Stimulated activated CD8-positive, alpha-beta memory T cell treated with anti-CD3 and anti-CD28 coated beads, Interleukin-7, amount 100 ng/mL, for 4 hours (primary cell): ENCODE measurements around the gene NRP1.
A peak's percentile ranks its signal among the peaks of the same experiment; 100 is the strongest.

Experiments used
- DNase-seq, 2 donors: peaks; one replicate each; pipeline ENCODE4 v3.0.0-alpha.2; 2020; ENCODE audit warnings: low read depth in 2 of 2

NRP1 gene

GRCh38 chr10:33349268-33349667 is 14.8 kb upstream of the NRP1 start:
- DNase-seq = no peak

GRCh38 chr10:33347211-33347610 is 12.7 kb upstream of the NRP1 start:
- DNase-seq = no peak

GRCh38 chr10:33345236-33345635 is 10.8 kb upstream of the NRP1 start:
- DNase-seq = no peak

GRCh38 chr10:33344676-33345075 is 10.2 kb upstream of the NRP1 start:
- DNase-seq = no peak

GRCh38 chr10:33341637-33342036 is 7.2 kb upstream of the NRP1 start:
- DNase-seq = no peak

- DNase-seq = no peak
These were observed 3.0 kb upstream of the NRP1 start for GRCh38 chr10:33337326-33337957.

GRCh38 chr10:33336582-33337325 is 2.3 kb upstream of the NRP1 start:
- no peak for DNase-seq

- no peak for DNase-seq
These were observed 1.5 kb upstream of the NRP1 start for GRCh38 chr10:33335801-33336581.

GRCh38 chr10:33335551-33335800 is 1.0 kb upstream of the NRP1 start:
- no peak for DNase-seq

- DNase-seq = no peak
These were observed 511 bp upstream of the NRP1 start for GRCh38 chr10:33334805-33335550.

GRCh38 chr10:33333260-33334101 is 986 bp downstream of the NRP1 start:
- DNase-seq = peak in 1 of 2 donors; percentile 17

- DNase-seq = no peak
These were observed 2.0 kb downstream of the NRP1 start for GRCh38 chr10:33332183-33333065.

- no peak for DNase-seq
These were observed 3.1 kb downstream of the NRP1 start for GRCh38 chr10:33331379-33331694.

GRCh38 chr10:33330543-33331378 is 3.7 kb downstream of the NRP1 start:
- peak; percentile 61 to 68 for DNase-seq

- no peak for DNase-seq
These were observed 5.3 kb downstream of the NRP1 start for GRCh38 chr10:33329178-33329577.

GRCh38 chr10:33328253-33328652 is 6.2 kb downstream of the NRP1 start:
- no peak for DNase-seq

GRCh38 chr10:33327751-33328150 is 6.7 kb downstream of the NRP1 start:
- DNase-seq = no peak

GRCh38 chr10:33326933-33327332 is 7.5 kb downstream of the NRP1 start:
- DNase-seq = no peak

GRCh38 chr10:33325929-33326328 is 8.5 kb downstream of the NRP1 start:
- DNase-seq = no peak

- no peak for DNase-seq
These were observed 10.7 kb downstream of the NRP1 start for GRCh38 chr10:33323721-33324120.
